Measurements from ENCODE around the gene WFDC8. TPM values are rescaled to one million over a fixed set of nuclear protein-coding genes. Genes with fewer than 3 reads are reported as not detected.

Gene WFDC8
- total and polyA plus RNA-seq, 2 of the 13 experiments (the other 11 are each of a cell fraction or from before 2014, with no cell fraction given): not detected

- no peak for TF ChIP-seq GABPA (IDR thresholded peaks at IDR 0.05; ENCODE audit: low read depth, low read length)
- no peak for TF ChIP-seq GABPA (CRISPR knock-in tag; IDR thresholded peaks at IDR 0.05; ENCODE audit: low read depth)
- no peak for TF ChIP-seq ZNF652 (CRISPR knock-in tag; IDR thresholded peaks at IDR 0.05; ENCODE audit: borderline replicate concordance, low read depth)
- no peak for TF ChIP-seq ZNF263 (CRISPR knock-in tag; IDR thresholded peaks at IDR 0.05)
- TF ChIP-seq TEAD3 (CRISPR knock-in tag; optimal IDR thresholded peaks at IDR 0.05; ENCODE audit: borderline replicate concordance): peak; percentile 16
- TF ChIP-seq, protein P1, sequence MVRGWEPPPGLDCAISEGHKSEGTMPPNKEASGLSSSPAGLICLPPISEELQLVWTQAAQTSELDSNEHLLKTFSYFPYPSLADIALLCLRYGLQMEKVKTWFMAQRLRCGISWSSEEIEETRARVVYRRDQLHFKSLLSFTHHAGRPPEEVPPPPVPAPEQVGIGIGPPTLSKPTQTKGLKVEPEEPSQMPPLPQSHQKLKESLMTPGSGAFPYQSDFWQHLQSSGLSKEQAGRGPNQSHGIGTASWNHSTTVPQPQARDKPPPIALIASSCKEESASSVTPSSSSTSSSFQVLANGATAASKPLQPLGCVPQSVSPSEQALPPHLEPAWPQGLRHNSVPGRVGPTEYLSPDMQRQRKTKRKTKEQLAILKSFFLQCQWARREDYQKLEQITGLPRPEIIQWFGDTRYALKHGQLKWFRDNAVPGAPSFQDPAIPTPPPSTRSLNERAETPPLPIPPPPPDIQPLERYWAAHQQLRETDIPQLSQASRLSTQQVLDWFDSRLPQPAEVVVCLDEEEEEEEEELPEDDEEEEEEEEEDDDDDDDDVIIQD (CRISPR knock-in tag; IDR thresholded peaks at IDR 0.05; ENCODE audit: low read depth): no peak
- no peak for TF ChIP-seq RORA (CRISPR knock-in tag; IDR thresholded peaks at IDR 0.05)
- TF ChIP-seq ISL2 (CRISPR knock-in tag; IDR thresholded peaks at IDR 0.05): no peak
- TF ChIP-seq MIER2 (CRISPR knock-in tag; IDR thresholded peaks at IDR 0.05): no peak
- TF ChIP-seq FLYWCH1 (CRISPR knock-in tag; IDR thresholded peaks at IDR 0.05): no peak
- TF ChIP-seq, protein P2, sequence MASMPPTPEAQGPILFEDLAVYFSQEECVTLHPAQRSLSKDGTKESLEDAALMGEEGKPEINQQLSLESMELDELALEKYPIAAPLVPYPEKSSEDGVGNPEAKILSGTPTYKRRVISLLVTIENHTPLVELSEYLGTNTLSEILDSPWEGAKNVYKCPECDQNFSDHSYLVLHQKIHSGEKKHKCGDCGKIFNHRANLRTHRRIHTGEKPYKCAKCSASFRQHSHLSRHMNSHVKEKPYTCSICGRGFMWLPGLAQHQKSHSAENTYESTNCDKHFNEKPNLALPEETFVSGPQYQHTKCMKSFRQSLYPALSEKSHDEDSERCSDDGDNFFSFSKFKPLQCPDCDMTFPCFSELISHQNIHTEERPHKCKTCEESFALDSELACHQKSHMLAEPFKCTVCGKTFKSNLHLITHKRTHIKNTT (CRISPR knock-in tag; IDR thresholded peaks at IDR 0.05): no peak
- TF ChIP-seq JDP2 (CRISPR knock-in tag; IDR thresholded peaks at IDR 0.05; ENCODE audit: borderline replicate concordance): no peak
- no peak for TF ChIP-seq ZNF720 (CRISPR knock-in tag; IDR thresholded peaks at IDR 0.05)
- TF ChIP-seq ZC3H13 (CRISPR knock-in tag; IDR thresholded peaks at IDR 0.05): no peak
- TF ChIP-seq ZBTB20 (CRISPR knock-in tag; IDR thresholded peaks at IDR 0.05; ENCODE audit: borderline replicate concordance, low read depth): no peak
- no peak for TF ChIP-seq POLR2AphosphoS5 (IDR thresholded peaks at IDR 0.05; ENCODE audit: low read depth, low read length)
- no peak for TF ChIP-seq ZNF331 (CRISPR knock-in tag; IDR thresholded peaks at IDR 0.05)
- no peak for TF ChIP-seq CEBPZ (IDR thresholded peaks at IDR 0.05; ENCODE audit: low read length)
- no peak for TF ChIP-seq FOXA3 (CRISPR knock-in tag; IDR thresholded peaks at IDR 0.05)
- no peak for TF ChIP-seq ZNF773 (CRISPR knock-in tag; IDR thresholded peaks at IDR 0.05; ENCODE audit: borderline replicate concordance)
- no peak for TF ChIP-seq ATM (IDR thresholded peaks at IDR 0.05; ENCODE audit: borderline replicate concordance)
- no peak for TF ChIP-seq ZBTB42 (CRISPR knock-in tag; IDR thresholded peaks at IDR 0.05)
- no peak for TF ChIP-seq BCL3 (CRISPR knock-in tag; IDR thresholded peaks at IDR 0.05)
- TF ChIP-seq, protein P3, sequence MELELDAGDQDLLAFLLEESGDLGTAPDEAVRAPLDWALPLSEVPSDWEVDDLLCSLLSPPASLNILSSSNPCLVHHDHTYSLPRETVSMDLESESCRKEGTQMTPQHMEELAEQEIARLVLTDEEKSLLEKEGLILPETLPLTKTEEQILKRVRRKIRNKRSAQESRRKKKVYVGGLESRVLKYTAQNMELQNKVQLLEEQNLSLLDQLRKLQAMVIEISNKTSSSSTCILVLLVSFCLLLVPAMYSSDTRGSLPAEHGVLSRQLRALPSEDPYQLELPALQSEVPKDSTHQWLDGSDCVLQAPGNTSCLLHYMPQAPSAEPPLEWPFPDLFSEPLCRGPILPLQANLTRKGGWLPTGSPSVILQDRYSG (CRISPR knock-in tag; IDR thresholded peaks at IDR 0.05): no peak
- TF ChIP-seq ZNF781 (CRISPR knock-in tag; IDR thresholded peaks at IDR 0.05; ENCODE audit: borderline replicate concordance, not compliant biosample characterization): no peak
These were observed 13.6 kb upstream of the WFDC8 start (continued) for GRCh38 chr20:45592574-45593189.
